ENCODE measurements around the gene HDHD3.
"Not testable (repeated sequence)": the region's sequence is repeated elsewhere in the genome, so short reads cannot be mapped to it uniquely, and the experiment has no call there.

The HDHD3 gene

DNA sequence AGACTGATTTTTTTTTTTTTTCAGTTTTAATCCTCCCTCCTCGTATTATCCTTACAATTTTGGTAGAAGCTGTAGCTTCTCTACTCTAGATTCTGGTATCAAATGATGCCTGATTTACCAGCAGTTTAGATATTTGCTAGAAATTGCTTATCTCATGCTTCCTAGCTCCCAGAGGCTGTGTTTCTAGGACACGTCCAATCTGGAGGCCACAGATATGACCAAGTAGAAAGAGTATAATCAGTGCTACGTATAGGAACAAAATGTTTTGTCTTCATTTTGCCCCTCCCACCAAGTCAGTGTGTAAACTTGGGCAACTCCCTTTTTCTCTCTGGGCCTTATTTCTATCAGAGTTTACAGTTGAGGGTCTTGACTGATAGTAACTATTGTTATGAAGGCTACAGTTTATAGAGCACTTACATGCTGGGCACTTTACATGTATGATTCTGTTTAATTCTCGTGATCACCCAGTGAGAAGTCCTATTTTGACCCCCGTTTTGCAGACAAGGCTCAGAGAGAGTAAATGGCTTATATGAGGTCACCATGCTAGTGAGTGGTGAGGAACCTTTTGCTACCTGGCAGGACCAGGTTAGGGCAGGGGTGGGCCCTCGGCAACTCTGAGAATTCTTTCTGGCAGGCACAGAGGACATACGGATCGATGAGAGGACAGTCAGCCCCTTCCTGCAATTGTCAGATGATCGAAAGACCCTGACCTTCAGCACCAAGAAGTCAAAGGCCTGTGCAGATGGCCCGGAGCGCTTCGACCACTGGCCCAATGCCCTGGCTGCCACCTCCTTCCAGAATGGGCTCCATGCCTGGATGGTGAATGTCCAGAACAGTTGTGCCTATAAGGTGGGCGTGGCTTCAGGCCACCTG, 7.6 kb downstream of the HDHD3 start:
- TF ChIP-seq ARNT (IDR thresholded peaks at IDR 0.05), result no peak
- no peak for TF ChIP-seq HDGF (IDR thresholded peaks at IDR 0.05; ENCODE audit: borderline replicate concordance)
- CTCF ChIA-PET, result no interaction called here
- DNase-seq (ENCODE audit: extremely low spot score), result no peak
- POLR2A ChIA-PET, result no interaction called here

- POLR2A ChIA-PET, result interaction anchor here (2.2 kb wide), 1 partner anchor 8 kb away, joined by 7 read pairs; the partner anchor contains the start of gene HDHD3
- TF ChIP-seq HDGF (IDR thresholded peaks at IDR 0.05; ENCODE audit: borderline replicate concordance) (no peak), FOXA1 (IDR thresholded peaks at IDR 0.05) (no peak), NFRKB (IDR thresholded peaks at IDR 0.05) (no peak), FOXM1 (IDR thresholded peaks at IDR 0.05; ENCODE audit: borderline replicate concordance) (no peak), SP1 (IDR thresholded peaks at IDR 0.05) (no peak), TARDBP (IDR thresholded peaks at IDR 0.05) (no peak), ARNT (IDR thresholded peaks at IDR 0.05) (no peak), FOXK2 (IDR thresholded peaks at IDR 0.05) (no peak)
- DNase-seq (ENCODE audit: extremely low spot score), result no peak
- CTCF ChIA-PET, result no interaction called here
Measured at GRCh38 chr9:113368348-113368981, 8.3 kb downstream of the HDHD3 start.

DNA sequence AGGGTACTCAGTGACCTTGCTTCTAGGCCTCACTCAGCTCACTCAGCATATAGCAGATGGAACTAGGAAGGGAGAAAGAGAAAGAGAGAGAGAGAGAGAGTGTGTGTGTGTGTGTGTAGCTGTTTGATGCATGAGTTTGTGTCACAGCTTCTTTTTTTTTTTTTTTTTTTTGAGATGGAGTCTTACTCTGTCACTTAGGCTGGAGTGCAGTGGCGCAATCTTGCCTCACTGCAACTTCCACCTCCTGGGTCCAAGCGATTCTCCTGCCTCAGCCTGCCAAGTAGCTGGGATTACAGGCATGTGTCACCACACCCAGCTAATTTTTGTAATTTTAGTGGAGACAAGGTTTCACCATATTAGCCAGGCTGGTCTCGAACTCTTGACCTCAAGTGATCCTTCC, 11.1 kb downstream of the HDHD3 start:
- DNase-seq (ENCODE audit: extremely low spot score); CTCF ChIA-PET: not testable (repeated sequence)
- POLR2A ChIA-PET, result interaction anchor here (0.9 kb wide), 1 partner anchor 45 kb away, joined by 3 read pairs; the partner anchor contains the start of genes C9orf43 and POLE3

GRCh38 chr9:113364951-113365350, 11.8 kb downstream of the HDHD3 start:
- POLR2A ChIA-PET, result no interaction called here
- TF ChIP-seq L3MBTL2 (conservative IDR thresholded peaks at IDR 0.05) (no peak), SUZ12 (IDR thresholded peaks at IDR 0.05) (no peak), ARNT (IDR thresholded peaks at IDR 0.05) (no peak), CTBP1 (IDR thresholded peaks at IDR 0.05; ENCODE audit: borderline replicate concordance) (no peak), FOXK2 (IDR thresholded peaks at IDR 0.05) (no peak), SP1 (IDR thresholded peaks at IDR 0.05) (no peak), ZNF384 (IDR thresholded peaks at IDR 0.05) (no peak), HDGF (IDR thresholded peaks at IDR 0.05; ENCODE audit: borderline replicate concordance) (no peak), ELF4 (IDR thresholded peaks at IDR 0.05) (no peak), FOXA1 (IDR thresholded peaks at IDR 0.05) (no peak), BHLHE40 (IDR thresholded peaks at IDR 0.05; ENCODE audit: borderline replicate concordance) (no peak), FOXM1 (IDR thresholded peaks at IDR 0.05; ENCODE audit: borderline replicate concordance) (no peak)
- TF ChIP-seq, protein P1, sequence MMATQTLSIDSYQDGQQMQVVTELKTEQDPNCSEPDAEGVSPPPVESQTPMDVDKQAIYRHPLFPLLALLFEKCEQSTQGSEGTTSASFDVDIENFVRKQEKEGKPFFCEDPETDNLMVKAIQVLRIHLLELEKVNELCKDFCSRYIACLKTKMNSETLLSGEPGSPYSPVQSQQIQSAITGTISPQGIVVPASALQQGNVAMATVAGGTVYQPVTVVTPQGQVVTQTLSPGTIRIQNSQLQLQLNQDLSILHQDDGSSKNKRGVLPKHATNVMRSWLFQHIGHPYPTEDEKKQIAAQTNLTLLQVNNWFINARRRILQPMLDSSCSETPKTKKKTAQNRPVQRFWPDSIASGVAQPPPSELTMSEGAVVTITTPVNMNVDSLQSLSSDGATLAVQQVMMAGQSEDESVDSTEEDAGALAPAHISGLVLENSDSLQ (IDR thresholded peaks at IDR 0.05), result no peak
- no peak for DNase-seq (ENCODE audit: extremely low spot score)
- CTCF ChIA-PET, result interaction anchor here (0.9 kb wide), 1 partner anchor 25 kb away, joined by 3 read pairs; the partner anchor contains the start of gene WDR31

DNA sequence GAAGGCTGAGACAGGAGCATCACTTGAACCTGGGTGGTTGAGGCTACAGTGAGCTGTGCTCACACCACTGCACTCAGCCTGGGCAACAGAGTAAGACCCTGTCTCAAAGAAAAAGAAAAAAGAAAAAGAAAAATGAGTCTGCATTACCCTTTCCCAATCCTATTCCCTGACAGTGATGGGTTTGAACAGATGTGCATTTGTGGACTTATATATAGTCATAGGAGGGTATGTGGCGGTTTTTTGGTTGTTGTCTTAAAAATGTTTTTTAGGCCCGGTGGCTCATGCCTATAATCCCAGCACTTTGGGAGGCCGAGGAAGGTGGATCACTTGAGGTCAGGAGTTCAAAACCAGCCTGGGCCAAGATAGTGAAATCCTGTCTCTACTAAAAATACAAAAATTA, 13.4 kb downstream of the HDHD3 start:
- DNase-seq (ENCODE audit: extremely low spot score), result no peak
- ChIA-PET POLR2A (interaction anchor here (1.2 to 4.0 kb wide), 2 partner anchors 14 to 23 kb away, joined by 3 to 15 read pairs; partner anchors contain the start of gene WDR31), CTCF (no interaction called here)
- no peak for TF ChIP-seq LEF1 (IDR thresholded peaks at IDR 0.05; ENCODE audit: borderline replicate concordance)

GRCh38 chr9:113361304-113362018, 15.3 kb downstream of the HDHD3 start:
- DNase-seq (ENCODE audit: extremely low spot score), result no peak
- no peak for TF ChIP-seq SP1 (IDR thresholded peaks at IDR 0.05)
- no peak for TF ChIP-seq HDGF (IDR thresholded peaks at IDR 0.05; ENCODE audit: borderline replicate concordance)
- no peak for TF ChIP-seq LEF1 (IDR thresholded peaks at IDR 0.05; ENCODE audit: borderline replicate concordance)
- no peak for TF ChIP-seq TARDBP (IDR thresholded peaks at IDR 0.05)
- TF ChIP-seq ZNF384 (IDR thresholded peaks at IDR 0.05), result no peak
- no peak for TF ChIP-seq FOXA1 (IDR thresholded peaks at IDR 0.05)
- no peak for TF ChIP-seq BHLHE40 (IDR thresholded peaks at IDR 0.05; ENCODE audit: borderline replicate concordance)
- TF ChIP-seq FOXK2 (IDR thresholded peaks at IDR 0.05), result no peak
- TF ChIP-seq NFRKB (IDR thresholded peaks at IDR 0.05), result no peak
- TF ChIP-seq FOXM1 (IDR thresholded peaks at IDR 0.05; ENCODE audit: borderline replicate concordance), result no peak
- no peak for TF ChIP-seq SUZ12 (IDR thresholded peaks at IDR 0.05)
- TF ChIP-seq, protein P1 (IDR thresholded peaks at IDR 0.05), result no peak
- no peak for TF ChIP-seq ELF4 (IDR thresholded peaks at IDR 0.05)
- TF ChIP-seq L3MBTL2 (conservative IDR thresholded peaks at IDR 0.05), result no peak
- TF ChIP-seq ARNT (IDR thresholded peaks at IDR 0.05), result no peak
- no peak for TF ChIP-seq CTBP1 (IDR thresholded peaks at IDR 0.05; ENCODE audit: borderline replicate concordance)
- CTCF ChIA-PET, result interaction anchor here (1.3 kb wide), 1 partner anchor 13 kb away, joined by 3 read pairs; no protein-coding TSS in a partner anchor
- POLR2A ChIA-PET, result interaction anchor here (0.7 to 4.0 kb wide), 3 partner anchors 15 to 40 kb away, joined by 3 to 15 read pairs (median 3); partner anchors contain the start of genes ALAD, HDHD3 and WDR31

Measured in HEK293T (cell line).